GM19397 (cell line): ENCODE results near the gene ATP13A3.
"Not testable (repeated sequence)": the region's sequence is repeated elsewhere in the genome, so short reads cannot be mapped to it uniquely, and the experiment has no call there.

ENCODE experiments used
- ATAC-seq: cut with Tn5 transposase; IDR thresholded peaks from one replicate; pipeline ENCODE4 v1.9.1; 2021; ENCODE audit warnings: mild to moderate bottlenecking, moderate library complexity; ENCODE audit not compliant: unreplicated experiment

The ATP13A3 gene

DNA sequence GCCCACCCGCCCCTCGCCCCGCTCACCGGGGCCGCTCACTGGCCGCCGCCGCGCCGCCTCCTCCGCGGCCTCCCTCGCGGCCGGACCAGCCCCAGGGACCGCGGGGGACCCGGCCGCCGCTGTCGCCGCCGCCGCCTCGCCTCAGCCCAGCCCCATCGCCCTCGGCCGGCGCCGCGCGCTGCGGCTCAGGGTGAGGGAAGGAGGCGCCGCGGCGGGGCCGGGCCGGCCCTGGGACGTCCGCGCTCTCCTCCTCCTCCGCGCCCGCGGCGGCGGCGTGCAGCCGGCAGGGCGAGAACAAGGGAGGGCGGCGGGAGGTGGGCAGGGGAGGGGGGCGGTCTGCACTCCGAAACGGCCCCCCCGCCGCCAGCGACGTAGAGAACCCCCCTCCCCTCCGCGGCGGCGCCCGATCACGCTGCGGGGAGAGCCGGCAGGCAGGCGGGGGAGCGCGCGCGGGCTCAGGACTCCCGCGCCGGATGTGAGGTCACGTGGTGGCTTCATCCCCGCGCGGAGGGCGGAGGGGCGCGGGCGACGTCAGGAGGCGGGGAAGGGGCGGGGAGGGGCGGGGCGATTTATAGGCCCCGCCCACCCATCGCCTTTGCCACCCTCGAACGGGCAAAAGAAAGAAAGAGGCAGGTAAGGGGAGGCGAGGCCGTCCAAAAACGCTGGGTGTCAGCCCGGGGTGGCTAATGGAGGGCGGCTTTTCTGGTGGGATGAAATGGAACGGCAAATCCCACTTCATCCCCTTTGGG lies at the start of gene ATP13A3:
ATP13A3 (minus strand) TSS at position 463 of the 749 bp plus-strand sequence. CDS start 24,812 bp downstream, outside the sequence.
- ATAC-seq: peak; percentile 78

DNA sequence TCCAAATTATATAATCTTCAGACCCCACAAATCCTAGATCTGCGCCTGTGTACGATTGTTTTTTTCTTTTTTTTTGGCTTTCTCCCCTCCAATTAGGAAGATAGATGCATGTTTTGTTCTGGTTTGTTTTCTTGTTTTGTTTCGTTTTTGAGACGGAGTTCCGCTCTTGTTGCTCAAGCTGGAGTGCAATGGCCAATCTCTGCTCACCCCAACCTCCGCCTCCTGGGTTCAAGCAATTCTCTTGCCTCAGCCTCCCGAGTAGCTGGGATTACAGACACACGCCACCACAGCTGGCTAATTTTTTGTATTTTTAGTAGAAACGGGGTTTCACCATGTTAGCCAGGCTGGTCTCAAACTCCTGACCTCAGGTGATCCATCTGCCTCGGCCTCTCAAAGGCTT lies 48.4 kb upstream of the ATP13A3 start:
- not testable (repeated sequence) for ATAC-seq

DNA sequence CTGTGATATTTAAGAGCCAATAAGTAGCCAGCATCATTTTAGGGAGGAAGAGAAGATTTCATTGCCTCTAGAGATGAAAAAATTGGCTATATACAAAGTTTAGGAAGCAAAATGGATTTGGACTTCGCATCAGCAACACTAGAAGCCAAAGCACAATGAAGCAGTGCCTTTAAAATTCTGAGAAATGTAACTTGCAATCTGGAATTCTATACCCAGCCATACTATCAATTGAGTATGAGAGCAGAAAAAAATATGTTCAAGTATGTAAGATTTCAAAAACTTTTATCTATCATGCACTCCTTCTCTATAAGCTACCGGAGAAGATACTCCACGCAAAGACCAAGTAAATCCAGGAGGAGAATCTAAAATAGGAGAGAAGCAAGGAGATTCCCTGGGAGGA lies 47.4 kb upstream of the ATP13A3 start:
- ATAC-seq: no peak

DNA sequence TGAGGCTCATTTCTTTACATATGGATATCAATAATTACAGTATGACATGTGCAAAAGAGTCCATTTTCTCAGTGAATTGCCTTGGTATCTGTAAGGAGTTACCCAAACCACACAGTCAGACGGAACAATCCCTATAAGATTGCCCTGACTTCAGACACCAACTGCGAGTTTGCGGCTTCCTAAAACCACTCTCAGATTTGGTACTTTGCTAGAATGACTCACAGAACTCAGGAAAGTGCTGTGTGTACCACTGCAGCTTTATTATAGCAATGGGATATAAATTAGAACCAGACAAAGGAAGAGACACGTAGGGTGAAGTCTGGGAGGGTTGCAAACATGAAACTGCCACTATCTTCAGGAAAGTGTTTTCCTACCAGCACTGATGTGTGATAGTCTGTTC lies 45.8 kb upstream of the ATP13A3 start:
- no peak for ATAC-seq

DNA sequence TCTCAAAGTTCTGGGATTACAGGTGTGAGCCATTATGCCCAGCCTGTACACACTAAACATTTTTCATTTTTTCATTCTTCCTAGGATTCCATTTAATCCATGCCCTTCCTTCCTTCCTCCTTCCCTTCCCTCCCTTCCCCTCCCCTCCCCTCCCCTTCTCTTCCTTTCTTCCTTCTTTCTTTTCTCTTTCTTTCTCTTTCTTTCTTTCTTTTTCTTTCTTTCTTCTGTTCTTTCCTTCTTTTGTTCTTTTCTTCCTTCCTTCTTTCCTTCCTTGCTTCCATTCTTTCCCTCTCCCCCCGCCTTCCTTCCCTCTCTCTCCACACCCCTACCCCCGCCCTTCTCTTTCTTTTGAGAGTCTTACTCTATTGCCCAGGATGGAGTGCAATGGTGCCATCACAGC lies 40.9 kb upstream of the ATP13A3 start:
- ATAC-seq: no peak

DNA sequence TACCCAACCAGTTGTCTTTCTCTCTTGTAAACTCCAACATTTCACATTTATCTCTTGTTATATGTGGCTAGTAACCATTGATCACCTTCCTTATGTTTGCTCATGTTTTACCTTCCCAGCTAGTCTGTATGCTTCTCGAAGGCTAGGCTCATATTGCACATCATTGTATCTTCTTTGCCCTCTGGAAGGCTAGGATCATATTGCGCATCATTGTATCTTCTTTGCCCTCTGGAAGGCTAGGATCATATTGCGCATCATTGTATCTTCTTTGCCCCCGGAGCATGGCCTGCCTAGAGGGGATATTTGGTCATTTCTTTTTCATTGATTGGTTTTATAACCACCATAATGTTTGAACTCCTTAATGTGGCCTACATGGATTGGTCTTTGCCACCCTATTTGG lies 39.4 kb upstream of the ATP13A3 start:
- ATAC-seq: no peak

DNA sequence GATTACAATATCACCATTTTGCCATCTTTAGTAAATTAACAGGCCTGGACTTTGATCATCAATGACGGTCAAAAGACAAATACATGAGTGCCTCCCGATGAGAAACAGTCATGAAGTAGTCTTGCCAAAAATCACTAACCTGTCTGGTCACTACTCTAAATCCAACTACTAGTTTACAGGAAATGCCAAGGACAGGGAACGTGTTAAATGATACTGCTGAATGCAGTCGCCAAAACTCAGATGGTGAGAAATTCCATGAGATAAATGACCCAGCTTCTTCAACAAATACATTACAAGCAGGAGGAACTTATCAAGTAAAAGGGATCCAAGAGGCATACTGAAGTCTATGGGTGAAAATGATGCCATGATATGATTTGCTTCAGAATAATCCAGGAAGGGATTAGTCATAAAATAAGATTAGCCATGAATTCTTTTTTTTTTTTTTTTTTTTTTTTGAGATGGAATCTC lies 35.8 kb upstream of the ATP13A3 start:
- no peak for ATAC-seq

DNA sequence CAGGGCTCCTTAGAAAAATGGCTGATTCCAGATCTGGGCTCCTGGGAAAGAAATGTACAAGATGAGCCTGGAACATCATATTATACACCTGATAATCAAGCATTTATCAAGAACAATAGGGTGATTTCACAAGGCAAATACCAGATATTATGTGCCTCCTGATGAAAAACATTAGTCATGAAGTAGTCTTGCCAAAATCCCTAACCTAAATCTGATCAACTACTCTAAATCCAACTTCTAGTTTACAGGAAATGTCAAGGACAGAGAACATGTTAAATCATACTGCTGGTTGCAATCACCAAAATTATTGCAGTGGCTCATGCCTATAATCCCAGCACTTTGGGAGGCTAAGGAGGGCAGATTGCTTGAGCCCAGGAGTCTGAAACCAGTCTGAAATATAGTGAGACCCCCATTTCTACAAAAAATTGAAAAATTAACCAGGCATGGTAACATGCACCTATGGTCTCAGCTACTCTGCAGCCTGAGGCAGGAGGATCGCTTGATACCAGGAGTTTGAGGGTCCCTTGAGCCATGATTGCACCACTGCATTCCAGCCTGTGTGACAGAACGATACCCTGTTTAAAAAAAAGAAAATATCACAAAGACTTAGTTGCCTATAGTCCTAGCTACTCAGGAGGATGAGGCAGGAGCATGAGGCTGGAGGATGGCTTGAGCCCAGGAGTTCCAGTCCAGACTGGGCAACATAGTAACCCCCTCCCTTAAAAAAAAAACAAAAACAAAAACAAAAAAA lies 34.9 kb upstream of the ATP13A3 start:
- no peak for ATAC-seq

DNA sequence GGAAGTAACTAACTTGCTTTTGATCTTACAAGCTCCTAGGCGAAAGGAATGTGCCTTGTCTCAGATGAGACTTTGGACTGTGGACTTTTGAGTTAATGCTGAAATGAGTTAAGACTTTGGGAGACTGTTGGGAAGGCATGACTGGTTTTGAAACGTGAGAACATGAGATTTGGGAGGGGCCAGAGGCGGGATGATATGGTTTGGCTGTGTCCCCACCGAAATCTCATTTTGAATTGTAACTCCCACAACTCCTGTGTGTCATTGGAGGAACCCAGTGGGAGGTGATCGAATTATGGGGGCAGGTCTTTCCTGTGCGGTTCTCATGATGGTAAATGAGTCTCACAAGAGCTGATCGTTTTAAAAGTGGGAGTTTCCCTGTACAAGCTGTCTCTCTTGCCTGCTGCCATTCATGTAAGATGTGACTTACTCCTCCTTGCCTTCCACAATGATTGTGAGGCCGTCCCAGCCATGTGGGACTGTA lies 33.9 kb upstream of the ATP13A3 start:
- not testable (repeated sequence) for ATAC-seq

DNA sequence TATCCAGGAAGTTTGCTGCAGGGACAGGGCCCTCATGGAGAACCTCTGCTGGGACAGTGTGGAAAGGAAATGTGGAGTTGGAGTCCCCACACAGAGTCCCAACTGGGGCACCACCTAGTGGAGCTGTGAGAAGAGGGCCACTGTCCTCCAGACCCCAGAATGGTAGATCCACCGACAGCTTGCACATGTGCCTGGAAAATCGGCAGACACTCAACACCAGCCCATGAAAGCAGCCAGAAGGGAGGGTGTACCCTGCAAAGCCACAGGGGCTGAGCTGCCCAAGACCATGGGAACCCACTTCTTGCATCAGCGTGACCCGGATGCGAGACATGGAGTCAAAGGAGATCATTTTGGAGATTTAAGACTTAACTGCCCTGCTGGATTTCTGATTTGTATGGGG lies 33.4 kb upstream of the ATP13A3 start:
- ATAC-seq: not testable (repeated sequence)

DNA sequence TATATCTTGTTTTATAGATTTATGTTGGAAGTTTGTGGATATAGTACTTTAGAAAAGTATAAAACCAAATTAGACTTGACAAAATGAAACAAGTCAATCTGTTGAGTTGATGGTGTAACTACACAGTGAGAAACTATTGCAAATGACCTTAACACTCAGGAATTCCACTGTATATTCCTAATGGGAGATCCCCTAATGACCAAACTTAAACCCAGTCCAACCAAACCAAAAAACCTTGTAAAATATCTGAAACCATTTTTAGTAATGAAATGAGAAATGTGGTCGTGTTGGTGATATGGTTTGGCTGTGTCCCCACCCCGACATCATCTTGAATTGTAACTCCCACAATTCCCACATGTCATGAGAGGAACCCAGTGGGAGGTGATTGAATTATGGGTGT lies 31.9 kb upstream of the ATP13A3 start:
- no peak for ATAC-seq

DNA sequence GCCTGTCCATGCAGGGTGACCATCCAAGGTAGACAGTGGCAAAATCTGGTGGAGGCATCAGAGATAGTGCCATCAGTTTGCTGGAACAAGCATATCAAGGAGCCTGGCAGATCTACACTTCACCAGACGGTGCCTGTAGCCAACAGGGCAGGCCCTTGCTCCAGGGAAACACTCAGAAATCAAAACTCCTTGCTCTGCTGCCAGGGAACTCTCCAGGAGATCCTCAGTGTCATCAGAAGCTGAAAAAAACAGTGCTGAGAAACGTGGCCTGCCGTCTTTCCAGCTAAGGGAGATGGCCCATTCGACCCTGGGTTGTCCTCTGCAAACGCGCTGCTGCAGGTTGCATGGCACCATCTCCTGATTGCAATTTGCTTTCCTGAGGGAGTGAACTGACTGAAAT lies 30.5 kb upstream of the ATP13A3 start:
- ATAC-seq: no peak

DNA sequence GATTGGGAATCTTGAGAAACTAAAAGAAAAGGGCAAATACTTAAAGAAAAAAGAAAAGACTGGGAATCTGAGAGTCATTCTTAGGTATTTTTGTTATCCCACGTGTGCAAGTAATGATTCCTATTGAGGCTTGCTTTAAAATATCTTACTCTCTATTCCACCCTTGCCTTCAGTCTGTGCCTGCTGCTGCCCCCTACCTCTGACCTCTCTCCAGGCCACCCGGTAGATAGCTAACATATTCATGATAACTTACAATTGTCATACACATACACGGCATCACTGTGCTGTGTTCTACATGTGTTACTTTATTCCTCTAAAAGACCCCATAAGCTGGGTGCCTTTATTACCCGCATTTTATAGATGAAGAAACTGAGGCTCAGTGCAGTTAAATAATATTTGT lies 27.8 kb upstream of the ATP13A3 start:
- no peak for ATAC-seq

DNA sequence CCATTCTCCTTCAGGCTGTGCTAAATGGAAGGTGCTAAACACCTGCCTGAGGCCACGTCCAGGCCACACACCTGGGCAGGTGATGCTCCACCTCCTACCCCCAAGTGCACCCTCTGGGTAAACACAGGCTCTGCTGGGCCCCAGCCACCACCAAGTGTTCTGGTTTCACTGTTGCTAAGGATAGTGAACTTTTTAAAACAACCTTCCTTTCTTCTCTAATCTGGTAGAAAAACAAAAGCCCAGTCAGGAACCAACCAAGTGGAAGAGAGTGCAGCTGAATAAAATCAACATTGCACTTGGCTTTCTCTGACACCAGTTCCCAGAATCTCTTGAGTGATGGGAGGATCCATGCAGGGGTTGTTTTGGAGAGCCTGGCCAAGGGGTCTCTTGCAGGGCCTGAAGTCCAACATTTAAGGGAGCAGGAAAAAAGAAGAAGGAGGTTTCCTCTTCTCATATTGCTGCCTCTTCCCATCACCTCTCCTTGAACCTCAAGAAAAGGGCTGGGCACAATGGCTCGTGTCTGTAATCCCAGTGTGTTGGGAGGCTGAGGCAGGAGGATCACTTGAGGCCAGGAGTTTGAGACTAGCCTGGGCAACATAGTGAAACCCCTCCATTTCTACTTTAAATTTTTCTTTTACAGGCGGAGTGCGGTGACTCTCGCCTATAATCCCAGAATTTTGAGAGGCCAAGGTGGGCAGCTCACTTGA lies 26.2 kb upstream of the ATP13A3 start:
- ATAC-seq: no peak

DNA sequence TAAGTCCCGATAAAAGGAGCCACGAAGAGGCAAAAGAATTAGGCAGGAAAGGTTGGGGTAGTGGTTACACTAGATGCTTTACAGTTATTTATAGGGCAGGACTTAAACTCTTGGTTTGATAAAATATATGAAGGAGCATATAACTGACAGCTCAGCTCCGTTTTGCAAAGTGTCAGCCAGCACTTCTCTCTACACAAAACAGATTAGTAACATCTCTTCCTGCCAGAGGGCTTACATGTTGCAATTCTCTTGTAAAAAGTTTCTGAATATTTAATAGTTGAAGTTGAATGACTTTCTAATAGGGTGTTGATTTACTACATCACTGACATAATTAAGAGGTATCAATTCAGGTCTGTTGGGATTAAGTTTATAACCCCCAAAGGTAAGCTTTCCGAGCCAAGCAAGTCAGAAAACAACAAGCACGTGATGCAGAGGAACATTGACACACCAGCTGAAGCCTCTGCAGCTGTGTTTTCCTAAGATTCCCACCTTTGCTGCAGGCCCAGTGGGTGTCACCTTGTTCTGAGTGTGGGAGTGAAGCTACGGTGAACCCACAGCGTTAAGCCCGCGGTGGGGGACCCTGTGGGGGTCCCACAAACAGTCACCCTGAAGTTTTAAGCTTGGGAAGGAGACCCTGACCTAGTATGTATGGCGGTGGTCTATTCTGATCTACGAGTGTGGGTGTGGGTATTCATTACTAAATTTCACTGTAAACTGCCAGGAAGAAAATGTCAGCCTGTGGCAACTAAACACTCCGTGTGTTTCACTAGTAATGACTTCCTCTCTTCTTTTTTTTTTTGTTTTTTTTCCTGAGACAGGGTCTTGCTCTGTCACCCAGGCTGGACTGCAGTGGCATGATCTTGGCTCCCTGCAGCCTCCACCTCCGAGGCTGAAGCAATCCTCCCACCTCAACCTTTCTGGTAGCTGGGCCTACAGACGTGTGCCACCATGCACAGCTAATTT lies 22.0 kb upstream of the ATP13A3 start:
- ATAC-seq: no peak

DNA sequence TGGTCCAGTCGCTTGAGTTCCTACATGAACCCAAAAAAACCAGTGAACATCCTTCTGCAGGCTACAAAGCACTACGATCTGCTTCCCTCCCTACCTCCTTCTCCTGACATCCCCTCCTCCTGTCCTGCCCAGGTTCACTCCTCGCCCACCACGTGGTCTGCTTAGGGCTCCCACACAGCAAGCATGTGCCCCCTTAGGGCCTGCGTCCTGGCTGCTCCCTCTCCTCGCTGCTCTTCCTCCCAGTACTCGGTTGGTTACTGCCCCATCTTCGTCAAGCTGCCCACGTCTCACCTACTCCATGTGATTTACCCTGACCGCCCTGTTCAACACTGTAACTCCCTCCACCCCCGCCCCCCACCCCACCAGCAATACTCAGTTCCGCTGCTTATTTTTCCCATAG lies 20.8 kb upstream of the ATP13A3 start:
- ATAC-seq: no peak

DNA sequence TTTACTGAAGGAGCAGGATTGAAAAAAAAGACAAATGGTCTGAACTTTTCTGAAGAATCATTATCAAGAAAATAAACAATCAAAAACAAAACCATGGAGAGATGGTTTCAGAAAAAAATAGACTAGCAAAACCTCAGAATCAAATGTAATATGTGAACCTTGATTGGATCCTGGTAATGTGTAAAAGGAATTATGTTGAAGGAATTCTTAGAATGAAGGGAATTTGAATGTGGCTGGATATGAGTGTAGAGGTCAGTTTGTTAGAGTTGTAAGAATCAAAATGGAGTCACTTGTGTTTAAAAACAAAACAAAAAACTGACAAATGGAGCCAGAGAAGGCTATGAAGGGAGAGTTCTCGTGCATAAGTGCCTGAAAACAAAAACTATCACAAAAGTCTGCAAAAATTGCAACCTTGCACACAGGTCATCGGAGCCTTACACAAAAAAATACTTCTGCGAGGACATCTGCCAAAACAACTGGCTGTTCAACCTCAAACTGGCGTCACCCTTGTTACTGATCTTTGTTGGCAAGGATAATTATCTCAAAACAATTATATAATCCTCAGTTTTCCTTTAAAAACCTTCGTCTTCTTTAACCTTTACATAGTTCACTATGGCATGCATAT lies 19.1 kb upstream of the ATP13A3 start:
- ATAC-seq: no peak

DNA sequence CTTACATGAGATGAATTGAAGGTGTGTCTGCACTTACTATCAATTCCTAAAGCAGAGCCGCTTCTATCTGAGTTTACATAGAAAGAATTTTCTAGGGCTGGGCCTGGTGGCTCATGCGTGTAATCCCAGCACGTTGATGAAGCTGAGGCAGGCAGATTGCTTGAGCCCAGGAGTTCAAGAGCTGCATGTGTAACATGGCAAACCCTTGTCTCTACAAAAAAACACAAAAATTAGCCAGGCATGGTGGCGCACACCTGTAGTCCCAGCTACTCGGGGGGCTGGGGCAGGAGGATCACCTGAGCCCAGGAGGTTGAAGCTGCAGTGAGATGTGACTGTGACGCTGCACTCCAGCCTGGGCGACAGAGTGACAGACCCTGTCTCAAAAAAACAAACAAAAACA lies 18.1 kb upstream of the ATP13A3 start:
- no peak for ATAC-seq

DNA sequence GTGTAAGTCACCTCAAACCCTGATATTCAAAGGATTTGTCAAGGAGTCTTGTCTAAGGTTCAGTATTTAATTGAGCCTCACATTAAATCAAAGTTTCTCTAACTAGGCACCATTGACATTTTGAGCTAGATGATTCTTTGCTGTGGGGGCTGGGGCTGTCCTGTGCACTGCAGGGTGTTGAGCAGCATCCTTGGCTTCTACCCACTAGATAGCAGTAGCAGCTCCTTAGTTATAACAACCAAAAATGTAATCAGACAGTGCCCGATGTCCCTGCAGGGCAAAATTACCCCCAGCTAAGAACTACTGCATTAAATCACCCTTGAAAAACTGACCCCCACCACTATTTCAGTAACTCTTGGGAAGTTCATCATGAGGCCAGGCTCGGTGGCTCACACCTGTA lies 17.3 kb upstream of the ATP13A3 start:
- no peak for ATAC-seq

DNA sequence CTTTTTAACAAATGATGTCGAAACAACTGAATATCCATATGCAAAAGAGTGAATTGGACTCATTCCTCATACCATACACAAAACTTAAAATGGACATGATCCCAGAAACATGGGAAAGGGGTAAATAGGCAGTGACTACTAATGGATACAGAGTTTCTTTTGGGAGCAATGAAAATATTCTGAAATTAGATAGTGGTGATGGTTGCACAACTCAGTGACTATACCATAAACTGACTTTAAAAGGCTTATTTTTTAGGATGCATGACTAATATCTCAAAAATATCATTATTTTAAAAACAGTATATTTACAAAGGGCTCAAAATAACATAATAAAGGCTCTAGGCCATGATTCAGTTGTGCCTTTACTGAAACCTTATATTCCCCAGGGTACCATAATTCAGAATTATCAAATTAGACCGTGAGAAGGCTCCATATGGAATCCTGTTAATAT lies 16.3 kb upstream of the ATP13A3 start:
- no peak for ATAC-seq
